HUDEP-2 (cell line): ENCODE measurements around the gene CALHM1.
"Not testable (repeated sequence)": the region's sequence is repeated elsewhere in the genome, so short reads cannot be mapped to it uniquely, and the experiment has no call there.

Source experiments
- DNase-seq, 76 experiments: peaks; one replicate each; lab custom pipeline; 2025; ENCODE audit not compliant: unreplicated experiment in 76 of 76; lab: John Stamatoyannopoulos, UW

Gene CALHM1

GRCh38 chr10:103440416-103440815 lies 18.3 kb downstream of the CALHM1 start:
- DNase-seq = no peak

- DNase-seq = no peak
These were observed 18.9 kb downstream of the CALHM1 start for GRCh38 chr10:103439776-103440175.

- DNase-seq = no peak
These were observed 24.8 kb downstream of the CALHM1 start for GRCh38 chr10:103433858-103434257.

GRCh38 chr10:103431902-103432301 lies 26.8 kb downstream of the CALHM1 start:
- no peak for DNase-seq

- DNase-seq = no peak
These were observed 29.1 kb downstream of the CALHM1 start for GRCh38 chr10:103429647-103430046.

- no peak for DNase-seq
These were observed 29.6 kb downstream of the CALHM1 start for GRCh38 chr10:103428989-103429643.

GRCh38 chr10:103427866-103428265 lies 30.8 kb downstream of the CALHM1 start:
- no peak for DNase-seq

GRCh38 chr10:103423748-103424147 lies 35.0 kb downstream of the CALHM1 start:
- DNase-seq = no peak

- DNase-seq = no peak
These were observed 39.6 kb downstream of the CALHM1 start for GRCh38 chr10:103419101-103419500.

- DNase-seq = no peak
These were observed 41.1 kb downstream of the CALHM1 start for GRCh38 chr10:103417601-103418000.

GRCh38 chr10:103417148-103417469 lies 41.6 kb downstream of the CALHM1 start:
- not testable (repeated sequence) for DNase-seq

- peak in 40 of 76 experiments; percentile 3 to 55 (median 22) for DNase-seq
These were observed 42.1 kb downstream of the CALHM1 start for GRCh38 chr10:103416436-103417147.

GRCh38 chr10:103415581-103415980 lies 43.1 kb downstream of the CALHM1 start:
- DNase-seq = no peak

GRCh38 chr10:103413564-103413963 lies 45.1 kb downstream of the CALHM1 start:
- DNase-seq = no peak
